Neuron (in vitro differentiated cells): Measurements from ENCODE around the gene CNTFR.
A peak's percentile ranks its signal among the peaks of the same experiment; 100 is the strongest.

ENCODE experiments used
- H2AFZ ChIP-seq: one replicate; pipeline ENCODE4 v1.6.1; 2013; ENCODE audit warnings: low read depth, mild to moderate bottlenecking, inconsistent platforms, low read length, moderate library complexity
- H3K27me3 ChIP-seq: one replicate; pipeline ENCODE4 v1.6.1; 2013; ENCODE audit warnings: low read length; ENCODE audit not compliant: insufficient read depth
- H3K36me3 ChIP-seq: one replicate; pipeline ENCODE4 v1.6.1; 2013; ENCODE audit warnings: low read length; ENCODE audit not compliant: insufficient read depth
- H3K4me1 ChIP-seq: one replicate; pipeline ENCODE4 v1.6.1; 2013; ENCODE audit warnings: low read length; ENCODE audit not compliant: insufficient read depth
- H3K4me3 ChIP-seq: 2 replicates; pipeline ENCODE4 v1.5.1; 2013; ENCODE audit warnings: mild to moderate bottlenecking, low read length, moderate library complexity
- H3K9me3 ChIP-seq: one replicate; pipeline ENCODE4 v1.6.1; 2013; ENCODE audit warnings: low read length

Gene CNTFR

DNA sequence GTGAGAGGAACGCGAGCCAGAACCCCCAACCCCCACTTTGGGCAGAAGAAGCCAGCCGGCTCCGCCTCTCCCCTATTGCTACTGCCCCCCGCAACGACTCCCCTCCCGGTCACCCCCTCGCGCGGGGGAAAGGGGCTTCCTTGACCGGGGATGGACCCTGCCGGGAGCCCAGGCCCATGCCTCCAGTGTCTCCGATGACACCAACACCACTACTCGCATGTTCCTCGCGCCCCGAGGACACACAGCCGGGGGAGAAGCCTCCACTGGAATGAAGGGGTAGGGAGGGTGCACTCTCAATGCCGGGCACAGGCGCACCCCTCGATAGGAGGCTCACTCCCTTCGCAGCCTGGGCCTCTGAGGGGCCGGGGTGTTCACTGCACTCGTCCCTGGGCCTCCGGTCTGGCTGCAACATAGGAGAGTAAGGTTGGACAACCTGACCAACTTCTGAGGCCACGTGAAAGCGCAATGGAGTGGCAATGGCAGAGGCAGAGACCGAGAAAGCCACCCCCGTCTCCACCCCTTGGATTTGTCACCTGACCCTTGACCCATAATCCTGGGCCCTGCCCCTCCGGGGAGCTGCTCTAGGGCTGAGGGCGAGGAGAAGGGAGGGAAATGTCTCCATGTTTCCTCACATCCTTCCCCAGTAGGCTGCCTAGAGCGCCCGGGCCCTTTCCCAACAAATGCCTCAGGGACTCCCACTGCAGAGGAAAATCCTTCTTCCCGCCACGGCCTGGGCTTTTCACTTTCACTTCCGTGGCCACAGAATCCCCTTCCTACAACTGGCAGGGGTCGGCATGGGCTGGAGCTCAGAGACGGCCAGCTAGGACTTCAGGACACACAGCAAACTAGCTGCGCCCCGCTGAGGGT is 1.1 kb upstream of the CNTFR start:
- Histone ChIP-seq H3K4me3 (peak overlapping the region; percentile 61), H3K9me3 (no peaks in the 10 kb centered on the region), H3K36me3 (peaks cover 4% of the 10 kb centered on the region), H3K4me1 (peaks cover 59% of the 10 kb centered on the region), H3K27me3 (peaks cover 9% of the 10 kb centered on the region), H2AFZ (peak overlapping the region; percentile 71)

GRCh38 chr9:34588671-34589635 is 571 bp downstream of the CNTFR start:
- no peaks in the 10 kb centered on the region for H3K9me3 ChIP-seq
- H3K4me1 ChIP-seq = peaks cover 64% of the 10 kb centered on the region
- H3K4me3 ChIP-seq = peak overlapping the region; percentile 61
- H3K36me3 ChIP-seq = peaks cover 4% of the 10 kb centered on the region
- no peak overlapping the region for H2AFZ ChIP-seq
- H3K27me3 ChIP-seq = peaks cover 9% of the 10 kb centered on the region

- peaks cover 3% of the 10 kb centered on the region for H3K27me3 ChIP-seq
- peak overlapping the region; percentile 61 for H3K4me3 ChIP-seq
- peaks cover 69% of the 10 kb centered on the region for H3K4me1 ChIP-seq
Observed at GRCh38 chr9:34587271-34587670, 2.3 kb downstream of the CNTFR start.

DNA sequence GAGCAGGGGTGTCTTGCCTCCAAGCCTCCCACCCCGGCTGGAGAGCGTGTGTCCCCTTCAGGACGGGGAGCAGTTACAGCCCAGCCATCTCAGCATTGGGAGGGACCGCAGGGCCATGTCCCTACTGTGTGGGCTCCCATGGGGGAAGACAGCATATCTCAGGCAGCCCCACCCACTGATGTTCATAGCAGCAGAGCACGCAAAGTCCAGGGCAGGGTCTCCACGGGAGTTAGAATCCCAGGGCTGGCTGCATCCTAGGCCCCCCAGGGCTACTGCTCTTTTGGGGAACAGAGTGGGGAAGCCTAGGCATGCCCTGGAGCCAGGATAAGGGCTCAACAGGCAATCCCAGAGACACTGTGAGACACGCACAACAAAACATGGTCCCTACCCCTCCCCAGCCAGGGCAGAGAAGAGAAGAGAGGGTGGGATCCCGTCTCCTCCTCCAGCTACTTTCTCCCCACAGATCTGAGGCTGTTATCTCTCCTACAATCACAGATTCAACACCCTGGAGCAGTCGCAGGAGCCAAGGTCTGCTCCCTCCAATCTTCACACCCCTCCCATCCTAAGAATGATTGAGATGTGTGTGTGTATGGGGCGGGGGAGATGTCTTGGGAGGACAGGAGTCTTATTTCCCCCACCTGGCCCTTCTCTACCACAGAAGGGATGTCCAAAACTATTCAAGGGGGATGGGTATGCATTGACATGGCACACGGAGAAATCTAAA is 3.4 kb downstream of the CNTFR start:
- no peak overlapping the region for H3K4me3 ChIP-seq
- peaks cover 75% of the 10 kb centered on the region for H3K4me1 ChIP-seq
- no peaks in the 10 kb centered on the region for H3K9me3 ChIP-seq
- peaks cover 4% of the 10 kb centered on the region for H3K36me3 ChIP-seq
- no peaks in the 10 kb centered on the region for H3K27me3 ChIP-seq
- H2AFZ ChIP-seq = no peak overlapping the region

More at GRCh38 chr9:34587271-34587670, 2.3 kb downstream of the CNTFR start:
- Histone ChIP-seq H2AFZ (no peak overlapping the region), H3K9me3 (no peaks in the 10 kb centered on the region), H3K36me3 (peaks cover 4% of the 10 kb centered on the region)

DNA sequence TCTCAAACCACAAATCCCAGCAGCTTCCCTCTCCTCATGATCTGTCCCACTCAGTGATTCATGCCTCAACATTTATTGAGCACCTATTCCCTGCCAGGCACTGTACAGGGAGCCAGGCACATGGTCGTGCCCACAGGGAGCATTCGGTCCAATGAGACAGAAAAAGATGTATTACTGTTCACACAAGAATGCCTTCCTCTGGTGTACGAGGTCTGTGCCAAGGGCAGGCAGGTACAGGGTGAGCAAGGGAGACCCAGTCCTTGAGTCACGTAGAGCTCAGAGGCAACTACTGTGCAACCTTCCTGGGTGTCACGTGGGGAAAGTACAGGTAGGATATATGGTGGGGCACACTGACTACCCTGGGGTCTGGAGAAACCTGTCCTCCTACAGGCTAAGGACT is 4.6 kb downstream of the CNTFR start:
- Histone ChIP-seq H2AFZ (no peak overlapping the region), H3K4me3 (no peak overlapping the region), H3K36me3 (peaks cover 4% of the 10 kb centered on the region), H3K27me3 (no peaks in the 10 kb centered on the region), H3K4me1 (peaks cover 76% of the 10 kb centered on the region), H3K9me3 (no peaks in the 10 kb centered on the region)

DNA sequence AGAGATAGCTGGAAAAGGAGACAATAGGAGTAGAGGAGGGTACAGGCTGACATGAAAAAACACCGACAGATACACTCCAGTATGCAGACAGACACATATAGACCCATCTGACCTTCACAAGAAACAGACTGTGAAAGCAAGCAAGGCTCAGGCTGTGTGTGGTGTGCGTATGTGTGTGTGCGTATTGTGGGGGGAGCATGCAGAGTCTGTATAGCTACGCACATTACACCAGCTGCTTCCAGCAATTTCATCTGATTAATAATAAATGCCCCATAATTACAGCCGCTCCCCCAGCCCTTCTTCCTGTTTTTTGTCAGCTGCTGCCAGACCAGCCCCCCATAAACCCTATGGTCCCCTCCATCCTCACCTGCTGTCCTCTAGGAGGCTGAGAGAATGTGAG is 6.7 kb downstream of the CNTFR start:
- H3K27me3 ChIP-seq = no peaks in the 10 kb centered on the region
- peaks cover 85% of the 10 kb centered on the region for H3K4me1 ChIP-seq
- H3K4me3 ChIP-seq = no peak overlapping the region
- H2AFZ ChIP-seq = no peak overlapping the region
- H3K9me3 ChIP-seq = no peaks in the 10 kb centered on the region
- peaks cover 4% of the 10 kb centered on the region for H3K36me3 ChIP-seq

GRCh38 chr9:34581318-34581717 is 8.2 kb downstream of the CNTFR start:
- Histone ChIP-seq H2AFZ (no peak overlapping the region), H3K4me1 (peaks cover 84% of the 10 kb centered on the region), H3K4me3 (no peak overlapping the region), H3K36me3 (peaks cover 3% of the 10 kb centered on the region), H3K27me3 (no peaks in the 10 kb centered on the region), H3K9me3 (no peaks in the 10 kb centered on the region)

DNA sequence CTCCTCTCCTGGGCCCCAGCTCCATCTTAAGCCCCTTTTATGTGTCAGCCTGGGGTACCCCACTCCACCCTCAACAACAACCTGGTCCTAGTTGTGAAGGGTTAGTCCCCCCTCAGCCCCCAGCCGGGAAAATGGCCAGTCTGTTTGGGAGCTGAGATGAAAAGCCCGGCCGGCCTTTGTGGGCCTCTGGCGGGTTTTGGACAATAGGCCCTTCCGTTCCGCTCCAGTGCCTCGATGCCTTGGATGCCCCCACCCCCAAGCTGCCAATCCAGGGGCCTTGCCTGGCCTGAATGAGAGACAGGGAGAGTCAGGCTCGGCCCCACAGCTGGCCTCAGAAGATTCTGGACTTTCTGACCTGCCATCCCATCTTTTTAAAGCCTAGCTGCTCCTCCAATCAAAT is 9.2 kb downstream of the CNTFR start:
- Histone ChIP-seq H3K9me3 (no peaks in the 10 kb centered on the region), H3K27me3 (no peaks in the 10 kb centered on the region), H3K4me3 (no peak overlapping the region)

GRCh38 chr9:34579808-34580163 is 9.7 kb downstream of the CNTFR start:
- no peaks in the 10 kb centered on the region for H3K27me3 ChIP-seq
- H3K4me1 ChIP-seq = peaks cover 85% of the 10 kb centered on the region
- H3K36me3 ChIP-seq = peaks cover 7% of the 10 kb centered on the region
- peak overlapping the region; percentile 9 for H3K4me3 ChIP-seq
- H2AFZ ChIP-seq = no peak overlapping the region
- H3K9me3 ChIP-seq = no peaks in the 10 kb centered on the region

More for the DNA sequence above, 9.2 kb downstream of the CNTFR start:
- Histone ChIP-seq H2AFZ (no peak overlapping the region), H3K36me3 (peaks cover 6% of the 10 kb centered on the region), H3K4me1 (peaks cover 83% of the 10 kb centered on the region)

DNA sequence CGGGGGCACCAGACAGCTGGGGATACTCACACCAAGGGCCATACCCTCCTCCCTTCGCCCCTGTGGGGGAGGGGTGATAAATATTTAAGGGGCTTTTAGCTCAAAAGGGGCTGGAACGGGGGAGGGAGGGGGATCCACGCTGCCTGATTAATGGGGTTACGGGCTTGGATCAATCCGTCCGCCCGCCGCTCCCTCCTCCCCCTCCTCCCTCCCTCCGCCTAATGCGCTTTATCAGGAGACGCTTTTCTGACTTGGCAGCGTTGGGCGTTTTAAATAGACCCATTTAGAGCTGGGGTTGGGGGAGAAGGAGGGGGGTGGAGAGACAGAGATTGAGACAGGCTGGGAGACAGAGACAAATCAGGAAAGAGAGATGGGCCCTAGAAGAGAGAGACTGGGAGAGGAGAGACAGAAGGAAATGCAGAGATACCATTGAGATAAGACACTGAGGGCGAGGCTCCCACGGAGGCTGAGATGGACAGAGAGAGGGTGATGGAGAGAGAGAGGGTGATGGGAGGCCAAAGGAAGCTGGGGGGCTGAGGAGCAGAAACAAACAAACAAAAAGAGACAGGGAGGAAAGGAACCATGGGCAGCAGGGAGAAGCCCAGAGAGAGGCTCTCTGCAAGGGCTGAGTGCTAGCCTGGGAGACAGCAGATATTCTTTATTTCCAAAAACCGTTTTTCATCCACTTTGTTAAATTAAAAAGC is 10.3 kb downstream of the CNTFR start:
- H3K36me3 ChIP-seq = peaks cover 12% of the 10 kb centered on the region
- no peak overlapping the region for H2AFZ ChIP-seq
- H3K9me3 ChIP-seq = no peaks in the 10 kb centered on the region
- H3K27me3 ChIP-seq = no peaks in the 10 kb centered on the region
- H3K4me1 ChIP-seq = peaks cover 85% of the 10 kb centered on the region
- H3K4me3 ChIP-seq = peak overlapping the region; percentile 41

GRCh38 chr9:34578241-34579103 is 11.1 kb downstream of the CNTFR start:
- Histone ChIP-seq H3K4me1 (peaks cover 81% of the 10 kb centered on the region), H2AFZ (no peak overlapping the region), H3K36me3 (peaks cover 15% of the 10 kb centered on the region), H3K9me3 (no peaks in the 10 kb centered on the region), H3K4me3 (peak overlapping the region; percentile 41), H3K27me3 (no peaks in the 10 kb centered on the region)
